ENCODE measurements around the gene DSEL.

- TF ChIP-seq POLR2AphosphoS5 (IDR thresholded peaks at IDR 0.05) (peak in 1 of 4 donors; percentile 27), CTCF (IDR thresholded peaks at IDR 0.05) (no peak)
Observed at GRCh38 chr18:67525328-67526099, 9.0 kb upstream of the DSEL start.

Data from sigmoid colon (tissue), 4 donors.